NCI-H2029 (cell line): ENCODE measurements around the gene KRTAP10-11.
"Not testable (repeated sequence)": the region's sequence is repeated elsewhere in the genome, so short reads cannot be mapped to it uniquely, and the experiment has no call there.

Experiments used
- DNase-seq: peaks from one replicate; lab custom pipeline; 2025; lab: John Stamatoyannopoulos, UW

The KRTAP10-11 gene

DNA sequence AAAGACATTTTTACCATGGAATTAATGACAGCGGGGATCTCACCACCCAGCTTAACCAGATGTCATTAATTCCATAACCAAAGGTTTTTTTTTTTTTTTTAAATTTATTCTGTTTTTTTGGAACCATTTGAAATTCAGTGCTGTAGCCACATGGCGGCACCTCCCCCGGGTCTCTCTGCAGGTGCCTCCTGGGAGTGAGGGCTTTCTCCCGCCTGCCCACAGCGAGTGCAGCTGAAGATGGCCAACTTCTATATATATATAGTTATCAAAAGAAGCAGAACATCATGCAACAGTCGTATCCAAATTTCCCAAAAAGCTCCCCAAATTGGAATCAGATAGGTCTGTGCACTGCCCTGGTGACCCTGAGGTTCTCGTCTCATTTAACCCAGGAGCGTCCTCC lies 30.7 kb upstream of the KRTAP10-11 start:
- DNase-seq = no peak

DNA sequence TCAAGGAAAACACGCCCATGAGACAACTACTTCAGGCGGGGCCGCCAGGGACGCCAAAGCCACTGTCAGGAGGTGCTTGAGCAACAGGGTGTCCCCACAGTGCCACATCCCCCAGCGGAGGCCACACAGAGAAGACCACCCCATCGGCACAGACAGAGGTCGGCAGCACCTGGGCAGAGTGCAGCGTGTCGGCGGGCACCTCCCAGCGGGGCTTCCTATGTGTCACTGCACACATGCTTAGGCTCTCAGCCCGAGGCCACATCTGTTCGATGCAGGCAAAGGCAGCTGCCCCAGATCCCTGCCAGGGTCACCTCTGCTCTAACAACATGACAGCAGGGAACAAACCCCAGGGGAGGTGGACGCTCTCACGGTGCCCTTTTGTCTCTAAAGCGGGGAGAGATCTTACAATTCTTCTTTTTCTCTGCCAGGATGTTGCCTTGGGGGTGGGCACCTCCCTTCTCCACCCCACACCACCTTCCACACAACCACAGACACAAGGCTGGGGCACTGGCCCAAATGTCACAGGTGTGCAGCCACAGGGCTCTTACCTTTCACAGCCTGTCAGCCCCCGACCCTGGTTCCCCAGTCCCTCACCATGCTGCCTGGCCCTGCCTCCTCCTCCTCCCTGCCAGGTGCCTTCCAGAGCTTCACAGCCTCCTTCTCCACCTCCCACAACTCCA lies 30.2 kb upstream of the KRTAP10-11 start:
- no peak for DNase-seq

GRCh38 chr21:44616591-44616926 lies 29.7 kb upstream of the KRTAP10-11 start:
- DNase-seq = no peak

DNA sequence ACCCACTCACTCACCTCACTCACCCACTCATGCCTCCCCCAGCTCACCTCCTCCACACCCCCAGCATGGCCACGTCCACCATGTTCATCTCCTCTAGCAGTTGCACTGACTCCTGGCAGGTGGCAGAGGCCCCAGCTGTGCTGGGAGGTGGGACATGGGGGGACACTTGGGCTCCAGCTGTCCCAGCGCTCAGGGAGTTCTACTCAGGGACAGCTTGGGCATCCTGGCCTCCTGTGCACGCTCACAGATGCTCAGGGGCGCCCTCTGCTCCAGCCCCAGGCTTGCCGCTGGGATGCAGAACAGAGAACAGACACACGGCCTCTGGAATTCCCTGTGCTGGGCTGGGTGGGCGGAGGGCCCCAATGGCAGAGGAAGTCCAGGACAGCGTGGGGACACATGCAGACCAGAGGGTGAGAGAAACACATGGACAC lies 29.1 kb upstream of the KRTAP10-11 start:
- no peak for DNase-seq

DNA sequence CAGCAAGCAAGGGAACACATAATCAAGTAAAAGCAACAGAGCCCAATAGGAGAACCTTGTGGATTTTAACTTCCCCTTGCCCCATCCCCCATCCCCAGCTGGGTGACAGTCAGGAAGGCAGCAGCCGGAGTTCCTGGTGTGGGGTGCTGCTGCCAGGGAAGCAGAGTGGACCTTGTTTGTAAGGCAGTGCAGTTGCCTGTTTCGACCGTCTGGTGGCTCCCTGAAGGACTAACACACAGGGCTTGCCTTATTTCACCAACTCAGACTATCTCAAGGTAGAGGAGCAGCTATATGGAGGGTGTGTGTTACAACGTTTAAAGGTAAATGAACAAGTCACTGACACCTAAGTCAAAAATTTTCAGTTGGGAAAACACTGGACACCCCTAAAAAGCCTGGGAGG lies 27.7 kb upstream of the KRTAP10-11 start:
- no peak for DNase-seq

DNA sequence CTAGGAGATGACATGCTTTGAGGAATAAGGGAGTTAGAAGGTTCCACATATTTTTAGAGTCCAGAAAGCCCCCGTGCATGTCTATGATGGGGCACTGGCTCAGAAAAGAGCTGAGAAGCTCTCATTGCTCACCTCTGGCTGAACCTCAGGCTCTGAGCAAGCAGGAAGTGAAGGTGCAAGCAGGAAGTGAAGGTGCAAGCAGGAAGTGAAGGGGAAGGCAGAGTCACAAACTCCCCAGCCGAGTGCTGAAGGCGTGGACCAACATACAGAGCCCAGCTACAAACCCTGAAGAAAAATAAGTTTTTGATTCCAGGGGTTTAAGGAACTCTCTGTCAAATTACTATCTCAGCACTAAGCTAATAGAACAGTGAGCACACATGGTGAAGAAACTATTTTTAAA lies 27.3 kb upstream of the KRTAP10-11 start:
- DNase-seq = no peak

DNA sequence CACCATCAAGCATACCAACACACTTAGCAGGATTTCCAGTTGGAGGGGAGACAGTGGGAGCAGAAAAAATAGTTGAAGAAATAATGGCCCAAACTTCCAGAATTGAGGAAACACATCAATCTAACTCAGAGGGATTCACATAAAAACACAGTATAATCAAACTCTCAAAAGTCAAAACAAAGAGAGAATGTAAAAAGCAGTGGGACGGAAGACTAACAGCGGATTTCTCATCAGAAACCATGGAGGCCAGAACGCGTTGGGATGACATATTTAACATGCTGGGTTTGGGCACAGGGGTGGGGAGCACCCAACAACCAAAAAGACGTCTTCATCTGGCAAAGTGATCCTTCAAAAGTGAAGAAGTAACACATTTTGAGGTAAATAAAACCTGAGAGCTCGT lies 26.3 kb upstream of the KRTAP10-11 start:
- no peak for DNase-seq

DNA sequence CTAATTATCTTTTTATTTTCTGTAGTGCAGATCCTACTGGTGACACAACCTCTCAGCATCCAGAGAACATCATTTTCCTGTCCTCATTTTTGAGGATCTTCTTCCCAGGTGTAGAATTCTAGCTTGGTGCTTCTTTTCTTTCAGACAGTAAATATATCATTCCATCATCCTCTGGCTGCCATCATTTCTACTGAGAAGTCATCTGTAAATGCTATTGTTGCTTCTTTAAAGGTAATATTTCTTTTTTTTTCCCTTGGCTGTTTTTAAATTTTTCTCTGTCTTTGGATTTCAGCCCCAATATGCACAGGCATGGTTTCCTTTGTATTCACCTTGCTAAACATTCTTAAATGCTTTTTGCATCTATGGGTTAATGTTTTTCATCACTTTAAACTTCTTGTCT lies 22.6 kb upstream of the KRTAP10-11 start:
- DNase-seq = no peak

DNA sequence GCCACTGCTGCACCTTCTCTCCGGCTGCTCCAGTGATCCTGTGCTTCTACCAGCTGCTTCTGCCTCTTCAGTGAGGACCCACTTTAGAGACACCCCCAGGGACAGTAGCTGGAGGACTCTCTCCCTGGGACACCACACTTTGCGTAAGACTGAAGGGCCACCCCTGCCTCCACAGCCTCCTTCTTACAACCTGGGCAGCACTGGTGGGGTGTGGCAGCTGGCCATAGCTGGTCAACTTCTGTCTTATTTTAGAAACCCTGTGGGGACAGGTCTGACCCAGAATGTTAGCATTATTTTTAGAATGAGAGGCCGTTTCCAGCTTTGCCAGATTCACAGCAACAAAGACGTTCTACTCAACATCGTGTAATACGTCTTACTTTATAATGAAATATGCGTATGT lies 20.5 kb upstream of the KRTAP10-11 start:
- DNase-seq = no peak

DNA sequence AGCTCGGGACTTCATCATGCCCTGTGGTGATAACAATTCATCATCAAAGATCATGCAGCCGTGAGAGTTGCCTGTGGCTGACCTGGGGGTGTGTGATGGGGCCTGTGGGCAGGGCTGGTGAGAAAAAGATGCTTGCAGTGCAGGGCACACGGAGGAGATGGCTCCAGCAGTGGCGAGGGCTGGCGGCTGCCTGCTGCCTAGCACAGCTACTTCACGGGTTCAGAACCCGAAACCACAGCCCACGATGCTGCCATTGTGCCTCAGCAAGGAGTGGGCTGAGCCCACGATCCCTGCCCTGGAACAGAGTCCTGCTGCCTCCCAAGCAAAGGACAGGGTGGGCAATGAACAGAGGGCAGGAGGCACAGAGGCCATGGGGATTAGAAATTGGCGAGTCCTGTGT lies 20.0 kb upstream of the KRTAP10-11 start:
- DNase-seq = no peak

DNA sequence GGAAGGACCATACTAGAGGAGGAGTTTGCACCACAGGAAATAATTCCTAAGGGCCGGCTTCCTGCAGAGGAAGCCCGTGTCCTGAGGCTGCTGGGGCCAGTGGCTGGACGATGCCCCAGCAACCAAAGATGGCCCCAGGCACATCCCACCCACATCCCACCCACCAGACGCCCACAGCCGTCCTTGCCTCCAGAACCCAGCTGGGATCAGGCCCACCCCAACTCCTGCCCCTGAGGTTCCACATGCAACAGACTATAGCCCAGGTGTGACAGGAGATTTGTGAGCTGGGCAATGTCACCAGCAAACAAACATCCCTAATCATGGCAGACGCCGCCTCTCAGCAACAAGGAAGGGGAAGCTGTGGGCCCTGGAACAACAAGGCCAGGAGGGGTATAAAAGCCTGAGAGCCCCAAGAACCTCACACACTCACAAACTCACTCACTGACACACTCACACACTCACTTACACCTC lies 19.5 kb upstream of the KRTAP10-11 start, which contains the start of gene KRTAP10-9:
Gene KRTAP10-9 (plus strand): TSS at position 421 of the 471 bp plus-strand sequence. CDS start 79 bp downstream, outside the sequence.
- DNase-seq = no peak

- DNase-seq = not testable (repeated sequence)
Measured at GRCh38 chr21:44627181-44627822, 18.9 kb upstream of the KRTAP10-11 start.

GRCh38 chr21:44627831-44628233 lies 18.4 kb upstream of the KRTAP10-11 start:
- DNase-seq = not testable (repeated sequence)

DNA sequence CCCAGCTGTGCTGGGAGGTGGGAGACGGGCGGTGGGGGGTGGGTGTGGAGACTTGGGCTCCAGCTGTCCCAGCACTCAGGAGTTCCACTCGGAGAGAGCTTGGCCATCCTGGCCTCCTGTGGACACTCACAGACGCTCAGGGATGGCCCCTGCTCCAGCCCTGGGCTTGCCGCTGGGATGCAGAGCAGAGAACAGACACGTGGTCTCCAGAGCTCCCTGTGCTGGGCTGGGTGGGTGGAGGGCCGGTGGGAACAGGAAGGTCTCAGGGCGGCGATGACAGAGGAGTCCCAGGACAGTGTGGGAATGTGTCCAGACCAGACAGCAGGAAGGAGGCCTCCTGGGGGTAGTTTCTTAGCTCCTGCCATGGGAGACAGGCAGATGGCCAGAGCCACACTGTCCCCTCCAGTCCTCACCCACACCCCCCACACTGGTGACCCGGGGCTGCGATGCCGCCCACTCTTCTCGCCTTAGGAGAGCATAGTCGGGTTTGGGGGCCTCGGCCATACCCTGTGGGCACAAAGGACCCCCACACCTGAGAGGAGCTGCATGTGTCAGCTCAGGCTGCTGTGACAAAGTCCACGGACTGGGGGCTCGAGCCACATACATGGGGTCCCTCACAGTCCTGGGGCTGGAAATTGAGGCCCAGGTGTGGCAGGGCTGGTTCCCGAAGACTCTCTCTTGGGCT lies 17.4 kb upstream of the KRTAP10-11 start:
- no peak for DNase-seq

DNA sequence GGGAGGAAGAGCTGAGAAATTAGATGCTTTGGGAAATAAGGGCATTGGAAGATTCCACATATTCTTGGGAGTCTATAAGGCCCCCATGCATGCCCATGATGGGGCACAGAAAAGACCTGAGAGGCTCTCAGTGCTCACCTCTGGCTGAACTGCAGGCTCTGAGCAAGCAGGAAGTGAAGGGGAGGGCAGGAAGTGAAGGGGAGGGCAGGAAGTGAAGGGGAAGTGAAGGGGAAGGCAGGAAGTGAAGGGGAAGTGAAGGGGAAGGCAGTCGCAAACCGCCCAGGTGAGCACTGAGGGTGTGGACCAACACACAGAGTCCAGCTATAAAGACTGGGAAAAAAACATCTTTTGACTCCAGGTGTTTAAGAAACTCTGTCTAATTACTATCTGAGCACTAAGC lies 15.8 kb upstream of the KRTAP10-11 start:
- DNase-seq = no peak

GRCh38 chr21:44632067-44632466 lies 14.1 kb upstream of the KRTAP10-11 start:
- no peak for DNase-seq

DNA sequence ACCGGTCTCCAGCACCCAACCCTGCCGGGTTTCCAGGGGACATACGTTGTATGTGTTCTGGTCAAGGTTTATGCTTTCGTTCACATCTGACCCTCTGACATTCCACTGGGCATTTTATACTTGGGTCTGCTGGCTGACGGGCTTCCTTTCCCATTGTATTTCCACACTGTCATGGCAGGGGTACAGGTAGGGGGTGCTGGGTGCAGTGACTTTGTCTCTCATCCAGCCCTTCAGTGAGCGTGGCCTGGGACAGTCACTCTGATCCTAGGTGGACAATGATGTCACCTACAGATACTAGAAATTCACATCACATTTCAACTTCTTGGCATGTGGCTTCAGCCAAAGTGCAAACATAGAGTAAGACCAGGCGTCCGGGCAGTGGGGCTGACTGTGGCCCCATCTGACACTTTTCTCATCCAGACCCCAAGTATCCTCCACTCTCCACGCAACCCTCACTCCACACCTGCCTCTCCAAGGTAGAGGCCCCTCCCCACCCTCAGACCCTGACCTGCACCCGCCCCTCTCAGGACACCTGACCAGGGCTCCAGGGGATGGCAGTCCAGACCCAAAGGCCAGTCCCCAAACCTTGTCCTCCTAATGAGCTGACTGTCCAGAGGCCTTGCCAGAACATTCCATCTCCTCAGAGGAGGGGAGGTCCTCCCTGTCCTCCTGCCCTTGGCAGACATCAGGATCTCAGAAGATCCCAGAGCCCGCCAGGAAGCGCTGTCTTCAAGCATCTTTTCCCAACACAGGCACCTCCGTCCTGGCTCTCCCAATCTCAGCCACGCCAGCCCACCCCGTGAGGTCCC lies 9.8 kb upstream of the KRTAP10-11 start:
- no peak for DNase-seq

DNA sequence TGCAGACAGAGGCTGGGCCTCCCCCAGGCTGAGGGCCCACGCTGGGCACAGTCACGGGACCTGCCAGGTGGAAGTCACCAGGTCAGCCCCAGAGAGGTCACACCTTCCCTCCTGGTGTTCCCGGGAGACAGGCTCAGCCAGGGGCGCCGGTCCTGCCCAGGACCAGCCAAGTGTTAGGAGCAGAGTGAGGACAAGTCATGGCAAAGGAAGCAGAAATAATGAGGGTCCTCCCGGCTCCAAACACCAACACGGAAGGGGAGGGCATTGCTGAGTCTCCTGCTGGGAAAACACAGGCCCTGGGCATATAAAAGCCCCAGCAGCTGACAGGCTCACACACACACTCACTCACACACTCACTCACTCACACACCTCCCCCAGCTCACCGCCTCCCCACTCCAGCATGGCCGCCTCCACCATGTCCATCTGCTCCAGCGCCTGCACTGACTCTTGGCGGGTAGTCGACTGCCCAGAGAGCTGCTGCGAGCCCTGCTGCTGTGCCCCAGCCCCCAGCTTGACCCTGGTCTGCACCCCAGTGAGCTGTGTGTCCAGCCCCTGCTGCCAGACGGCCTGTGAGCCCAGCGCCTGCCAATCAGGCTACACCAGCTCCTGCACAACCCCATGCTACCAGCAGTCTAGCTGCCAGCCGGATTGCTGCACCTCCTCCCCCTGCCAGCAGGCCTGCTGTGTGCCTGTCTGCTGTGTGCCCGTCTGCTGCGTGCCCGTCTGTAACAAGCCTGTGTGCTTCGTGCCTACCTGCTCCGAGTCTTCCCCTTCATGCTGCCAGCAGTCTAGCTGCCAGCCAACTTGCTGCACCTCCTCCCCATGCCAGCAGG lies 9.0 kb upstream of the KRTAP10-11 start, which contains the start of gene KRTAP10-10:
Gene KRTAP10-10 (plus strand): TSS at position 339 of the 833 bp plus-strand sequence. CDS start 62 bp downstream, at position 401.
- DNase-seq = no peak

- DNase-seq = not testable (repeated sequence)
Measured at GRCh38 chr21:44637851-44638348, 8.3 kb upstream of the KRTAP10-11 start.

GRCh38 chr21:44638506-44639330 lies 7.5 kb upstream of the KRTAP10-11 start:
- DNase-seq = not testable (repeated sequence)
